ENCODE data around the gene PLPPR3.

Gene PLPPR3

GRCh38 chr19:784541-784940 is 37.2 kb downstream of the PLPPR3 start:
- Histone ChIP-seq H3K36me3 (ENCODE audit: control insufficient read depth in 2 of 2, insufficient read depth in 1 of 2, low read length in 2 of 2) (no peaks in the 10 kb centered on the region), H3K27ac (ENCODE audit: extremely low read depth, low read depth, low read length) (no peak overlapping the region), H3K4me3 (ENCODE audit: low read depth, low read length) (no peak overlapping the region), H3K9me3 (ENCODE audit: control insufficient read depth, insufficient read depth, low read depth, low read length) (no peaks in the 10 kb centered on the region), H3K4me1 (ENCODE audit: control insufficient read depth, insufficient read depth, low read length) (peaks cover 1% of the 10 kb centered on the region; the same call in 1 of the 2 replicates)
- POLR2A ChIA-PET: interaction anchor here (0.7 kb wide), 1 partner anchor 100 kb away, joined by 3 read pairs; no protein-coding TSS in a partner anchor
- TF ChIP-seq ZNF449 (tag by site-specific recombination; IDR thresholded peaks at IDR 0.05) (no peak), ZNF513 (tag by site-specific recombination; IDR thresholded peaks at IDR 0.05) (no peak), ZNF114 (tag by site-specific recombination; IDR thresholded peaks at IDR 0.05) (no peak), ZNF48 (tag by site-specific recombination; IDR thresholded peaks at IDR 0.05) (no peak), ZNF677 (tag by site-specific recombination; IDR thresholded peaks at IDR 0.05) (no peak), ZNF416 (tag by site-specific recombination; IDR thresholded peaks at IDR 0.05) (no peak), ZNF544 (tag by site-specific recombination; IDR thresholded peaks at IDR 0.05) (no peak)
- CTCF ChIA-PET: interaction anchor here (0.7 to 1.6 kb wide), 3 partner anchors 12 to 212 kb away, joined by 3 to 5 read pairs (median 4); no protein-coding TSS in a partner anchor

GRCh38 chr19:782878-783668 is 38.7 kb downstream of the PLPPR3 start:
- ChIA-PET CTCF (interaction anchor here (0.6 to 1.6 kb wide), 3 partner anchors 10 to 438 kb away, joined by 3 to 5 read pairs (median 3); no protein-coding TSS in a partner anchor), POLR2A (no interaction called here)
- no peaks in the 10 kb centered on the region for H3K36me3 ChIP-seq (ENCODE audit: control insufficient read depth in 2 of 2, insufficient read depth in 1 of 2, low read length in 2 of 2)
- H3K9me3 ChIP-seq (ENCODE audit: control insufficient read depth, insufficient read depth, low read depth, low read length): no peaks in the 10 kb centered on the region
- no peak overlapping the region for H3K4me3 ChIP-seq (ENCODE audit: low read depth, low read length)
- TF ChIP-seq ZNF335 (tag by site-specific recombination; conservative IDR thresholded peaks at IDR 0.05): peak; percentile 75
- no peak for TF ChIP-seq GFI1B (tag by site-specific recombination; IDR thresholded peaks at IDR 0.05)
- no peaks in the 10 kb centered on the region for H3K4me1 ChIP-seq (ENCODE audit: control insufficient read depth, insufficient read depth, low read length)
- H3K27ac ChIP-seq (ENCODE audit: extremely low read depth, low read depth, low read length): no peak overlapping the region

- Histone ChIP-seq H3K9me3 (ENCODE audit: control insufficient read depth, insufficient read depth, low read depth, low read length) (no peaks in the 10 kb centered on the region), H3K4me1 (ENCODE audit: control insufficient read depth, insufficient read depth, low read length) (no peaks in the 10 kb centered on the region), H3K27ac (ENCODE audit: extremely low read depth, low read depth, low read length) (no peak overlapping the region), H3K36me3 (ENCODE audit: control insufficient read depth in 2 of 2, insufficient read depth in 1 of 2, low read length in 2 of 2) (no peaks in the 10 kb centered on the region), H3K4me3 (ENCODE audit: low read depth, low read length) (peak overlapping the region; percentile 25)
- CTCF ChIA-PET: interaction anchor here (1.0 to 1.7 kb wide), 2 partner anchors 12 to 41 kb away, joined by 3 to 8 read pairs; no protein-coding TSS in a partner anchor
- POLR2A ChIA-PET: interaction anchor here (1.1 kb wide), 1 partner anchor 18 kb away, joined by 3 read pairs; no protein-coding TSS in a partner anchor
- TF ChIP-seq ATF2 (tag by site-specific recombination; IDR thresholded peaks at IDR 0.05; ENCODE audit: low read depth) (no peak), ZNF184 (tag by site-specific recombination; IDR thresholded peaks at IDR 0.05) (no peak), ZSCAN30 (tag by site-specific recombination; IDR thresholded peaks at IDR 0.05) (no peak), ZNF670 (tag by site-specific recombination; IDR thresholded peaks at IDR 0.05; ENCODE audit: low read depth) (no peak), ZNF658 (tag by site-specific recombination; IDR thresholded peaks at IDR 0.05) (no peak), WT1 (tag by site-specific recombination; IDR thresholded peaks at IDR 0.05) (0 out of 2 replicates have a peak, but pooled peaks have one; percentile 24), ZNF112 (tag by site-specific recombination; IDR thresholded peaks at IDR 0.05) (no peak), ZNF518A (tag by site-specific recombination; conservative IDR thresholded peaks at IDR 0.05; ENCODE audit: low read depth) (no peak), ZNF211 (tag by site-specific recombination; IDR thresholded peaks at IDR 0.05; ENCODE audit: low read depth) (no peak), ZNF660 (tag by site-specific recombination; IDR thresholded peaks at IDR 0.05) (no peak), GLIS1 (tag by site-specific recombination; IDR thresholded peaks at IDR 0.05) (peak; percentile 91)
These were observed 39.4 kb downstream of the PLPPR3 start for GRCh38 chr19:782185-782877.

Data from HEK293 (cell line).